Adrenal gland (tissue), 12 donors: Measurements from ENCODE around the gene SH3BP2. TPM values are rescaled to one million over a fixed set of nuclear protein-coding genes. Genes with fewer than 3 reads are reported as not detected.

ENCODE experiments used
- DNase-seq, 7 donors: peaks; one replicate each; pipeline ENCODE4 v3.0.0-alpha.2; 2019 to 2020
- H3K27ac ChIP-seq, 5 donors: fragments of 200-600 bp; sonication (generic) in 4 of 5; 1 replicate in 3 of 5; 2 replicates in 2 of 5; pipeline versions ENCODE4 v1.5.1 to v1.8.0; 2016 to 2020; ENCODE audit warnings: mild to moderate bottlenecking in 1 of 5
- H3K27me3 ChIP-seq: fragments of 200-600 bp; 2 replicates; pipeline ENCODE4 v1.8.0; 2021
- H3K36me3 ChIP-seq, 2 donors: fragments of 200-600 bp; replicated peaks in 1 of 2; 1 replicate in 1 of 2; 2 replicates in 1 of 2; pipeline versions ENCODE4 v1.5.1 to v1.8.0; 2018 to 2022
- H3K4me1 ChIP-seq, 2 donors: fragments of 200-600 bp; replicated peaks in 1 of 2; 1 replicate in 1 of 2; 2 replicates in 1 of 2; pipeline versions ENCODE4 v1.5.1 to v1.8.0; 2018 to 2021
- H3K4me3 ChIP-seq, 4 donors: fragments of 200-600 bp; sonication (generic) in 3 of 4; one replicate each; pipeline ENCODE4 v1.5.1; 2016 to 2018
- H3K9me3 ChIP-seq, 3 donors: fragments of 200-600 bp; sonication (generic) in 1 of 3; replicated peaks in 1 of 3; 1 replicate in 2 of 3; 2 replicates in 1 of 3; pipeline versions ENCODE4 v1.5.1 to v1.8.0; 2016 to 2021
- CTCF ChIP-seq, 6 experiments: fragments of 450-650 bp in 4 of 6; fragments of 200-600 bp in 2 of 6; sonication (generic) in 1 of 6; IDR thresholded peaks; 1 replicate in 5 of 6; 2 replicates in 1 of 6; pipeline versions ENCODE4 v1.5.1 to v1.8.0; 2016 to 2021; ENCODE audit warnings: antibody characterized with exemption in 6 of 6, mild to moderate bottlenecking in 2 of 6, moderate library complexity in 1 of 6
- POLR2A ChIP-seq, 2 donors: fragments of 450-650 bp; IDR thresholded peaks; one replicate each; pipeline ENCODE4 v1.6.1; 2017; ENCODE audit warnings: antibody characterized with exemption in 2 of 2, mild to moderate bottlenecking in 2 of 2, moderate library complexity in 1 of 2
- WGBS, 4 donors: extraction: QIAGEN DNeasy Blood & Tissue Kit in 2 of 4; methylation state at CpG; one replicate each; pipeline versions ENCODE4 v1.1.5 to v1.1.7; 2013 to 2017; 5-methylcytosine and 5-hydroxymethylcytosine counted together
- intact Hi-C, 2 donors: fragments of 100-400 bp; cut with DNase I; formaldehyde crosslinking; loops; one replicate each; pipeline versions ENCODE4 v1.14.1 to v1.15.0; 2022 to 2023
- polyA plus RNA-seq, 3 donors: library from polyadenylated mRNA; stranded (reverse); fragments of 200-250 nt in 2 of 3; fragments of 350-450 nt in 1 of 3; fragmentation: Illumina TruSeq in 1 of 3; extraction: RNeasy Lipid Tissue Mini Kit (QIAGEN cat#74804) in 1 of 3; gene quantifications; one replicate each; pipeline ENCODE4 v1.2.3, GENCODE V29; 2013 to 2014
- total RNA-seq, 9 donors: library from RNA; depleted of rRNA in 4 of 9; stranded (reverse); fragments of >200 nt in 4 of 9; fragments of 120-200 nt in 1 of 9; fragmentation: NEBNext Ultra II Directional in 1 of 9; extraction: Animal tissue kit (Norgen Biotek cat#: 25700) in 1 of 9; gene quantifications; one replicate each; pipeline versions ENCODE4 v1.1.0 to v1.2.4, GENCODE V29; 2013 to 2023
- donor health status: healthy with polysubstance abuse.
- donor health status: Bipolar disorder and iron deficiency.
- donor health status: DM: yes; HTN: yes; CAD: no.
- donor health status: DM: no; HTN: no; CAD: no.
- donor health status: DM: no; HTN: no; CAD: no.
- donor health status: DM: yes; HTN: yes; CAD: no.

SH3BP2 gene
- total and polyA plus RNA-seq, 12 donors, result 7.7 to 160 (median 36.3) TPM

GRCh38 chr4:2824329-2824835 lies 31.5 kb downstream of the SH3BP2 start:
- Histone ChIP-seq H3K4me1 (no peaks in the 10 kb centered on the region), H3K27me3 (no peaks in the 10 kb centered on the region), H3K4me3 (no peak overlapping the region), H3K27ac (no peak overlapping the region), H3K36me3 (peaks cover 0 to 48% of the 10 kb centered on the region in 2 donors), H3K9me3 (no peaks in the 10 kb centered on the region)
- 86 to 90% (median 88%) methylated on average over 15 to 24 of the region's 24 CpGs for WGBS, 4 donors
- intact Hi-C loops, result no loop called here
- TF ChIP-seq POLR2A (IDR thresholded peaks at IDR 0.05) (no peak), CTCF (IDR thresholded peaks at IDR 0.05) (no peak)
- DNase-seq, result peak in 1 of 7 donors; percentile 7

GRCh38 chr4:2824836-2825381 lies 32.0 kb downstream of the SH3BP2 start:
- no peaks in the 10 kb centered on the region for H3K27me3 ChIP-seq
- peaks cover 0 to 53% of the 10 kb centered on the region in 2 donors for H3K36me3 ChIP-seq
- TF ChIP-seq POLR2A (IDR thresholded peaks at IDR 0.05) (no peak), CTCF (IDR thresholded peaks at IDR 0.05) (no peak)
- peak in 2 of 7 donors; percentile 7 to 12 for DNase-seq
- WGBS, 4 donors, result 91 to 94% (median 92%) methylated on average over 6 to 17 of the region's 17 CpGs
- H3K27ac ChIP-seq, result no peak overlapping the region
- H3K4me1 ChIP-seq, result no peaks in the 10 kb centered on the region
- H3K4me3 ChIP-seq, result no peak overlapping the region
- H3K9me3 ChIP-seq, result no peaks in the 10 kb centered on the region
- intact Hi-C loops, result no loop called here

- H3K27me3 ChIP-seq, result no peaks in the 10 kb centered on the region
- no peaks in the 10 kb centered on the region for H3K4me1 ChIP-seq
- TF ChIP-seq POLR2A (IDR thresholded peaks at IDR 0.05) (no peak), CTCF (IDR thresholded peaks at IDR 0.05) (no peak)
- H3K4me3 ChIP-seq, result no peak overlapping the region
- WGBS, 4 donors, result 82 to 97% (median 86%) methylated on average over 3 to 13 of the region's 13 CpGs
- no peak overlapping the region for H3K27ac ChIP-seq
- peak in 2 of 7 donors; percentile 12 to 15 for DNase-seq
- intact Hi-C loops, result no loop called here
- peaks cover 0 to 59% of the 10 kb centered on the region in 2 donors for H3K36me3 ChIP-seq
- no peaks in the 10 kb centered on the region for H3K9me3 ChIP-seq
These were observed 32.9 kb downstream of the SH3BP2 start for GRCh38 chr4:2825740-2826139.

- TF ChIP-seq CTCF (IDR thresholded peaks at IDR 0.05), result no peak
- no peak for TF ChIP-seq POLR2A (IDR thresholded peaks at IDR 0.05)
- intact Hi-C loops, result no loop called here
- DNase-seq, result peak in 3 of 7 donors; percentile 3 to 7 (median 3)
- Histone ChIP-seq H3K27me3 (no peaks in the 10 kb centered on the region), H3K4me3 (no peak overlapping the region), H3K9me3 (no peaks in the 10 kb centered on the region), H3K36me3 (peaks cover 0 to 69% of the 10 kb centered on the region in 2 donors), H3K4me1 (no peaks in the 10 kb centered on the region), H3K27ac (no peak overlapping the region)
- 91 to 97% (median 94%) methylated on average over 12 to 31 of the region's 31 CpGs for WGBS, 4 donors
These were observed 34.4 kb downstream of the SH3BP2 start for GRCh38 chr4:2827071-2827873.
